HG02763 (cell line): ENCODE results near the gene MAP4K2.

Experiments used
- ATAC-seq: cut with Tn5 transposase; IDR thresholded peaks from one replicate; pipeline ENCODE4 v1.9.1; 2021; ENCODE audit warnings: mild to moderate bottlenecking, moderate library complexity; ENCODE audit not compliant: unreplicated experiment

Gene MAP4K2

DNA sequence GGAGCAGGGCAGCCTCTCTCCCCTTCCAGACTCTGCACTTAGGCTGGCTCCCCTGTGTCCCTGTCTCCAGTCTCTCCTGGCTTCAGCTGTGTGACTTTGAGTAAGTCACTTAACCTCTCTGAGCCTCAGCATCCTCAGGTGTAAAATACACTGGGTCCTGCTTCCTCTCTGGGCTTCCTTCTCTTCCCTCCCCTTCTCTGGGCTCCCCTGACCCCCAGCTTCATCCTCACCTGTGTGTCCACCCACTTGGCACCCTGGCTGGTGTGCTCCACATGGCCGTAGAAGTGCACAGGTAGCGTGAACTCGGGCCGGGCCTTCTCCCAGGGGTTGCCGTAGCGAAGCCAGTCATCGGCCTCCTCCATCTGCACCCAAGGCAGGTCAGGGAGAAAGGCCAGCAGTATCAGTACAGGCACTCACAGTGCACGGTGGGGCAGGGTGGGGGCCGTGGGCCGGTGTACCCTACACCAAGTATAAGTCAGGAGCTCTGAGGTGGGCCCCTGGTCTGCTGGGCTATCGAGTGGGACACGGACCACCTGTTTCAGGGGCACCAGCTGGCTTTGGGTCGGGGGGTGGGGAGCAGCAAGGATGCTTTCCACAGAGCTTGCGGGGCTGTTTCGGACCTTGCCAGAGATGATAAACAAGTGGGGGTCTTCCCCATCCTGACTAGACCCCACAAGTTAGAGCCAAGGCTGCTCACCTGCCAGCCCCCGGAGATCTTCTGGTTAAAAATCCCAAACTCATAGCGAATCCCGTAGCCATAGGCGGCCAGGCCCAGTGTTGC lies 45.3 kb downstream of the MAP4K2 start:
- ATAC-seq: no peak

DNA sequence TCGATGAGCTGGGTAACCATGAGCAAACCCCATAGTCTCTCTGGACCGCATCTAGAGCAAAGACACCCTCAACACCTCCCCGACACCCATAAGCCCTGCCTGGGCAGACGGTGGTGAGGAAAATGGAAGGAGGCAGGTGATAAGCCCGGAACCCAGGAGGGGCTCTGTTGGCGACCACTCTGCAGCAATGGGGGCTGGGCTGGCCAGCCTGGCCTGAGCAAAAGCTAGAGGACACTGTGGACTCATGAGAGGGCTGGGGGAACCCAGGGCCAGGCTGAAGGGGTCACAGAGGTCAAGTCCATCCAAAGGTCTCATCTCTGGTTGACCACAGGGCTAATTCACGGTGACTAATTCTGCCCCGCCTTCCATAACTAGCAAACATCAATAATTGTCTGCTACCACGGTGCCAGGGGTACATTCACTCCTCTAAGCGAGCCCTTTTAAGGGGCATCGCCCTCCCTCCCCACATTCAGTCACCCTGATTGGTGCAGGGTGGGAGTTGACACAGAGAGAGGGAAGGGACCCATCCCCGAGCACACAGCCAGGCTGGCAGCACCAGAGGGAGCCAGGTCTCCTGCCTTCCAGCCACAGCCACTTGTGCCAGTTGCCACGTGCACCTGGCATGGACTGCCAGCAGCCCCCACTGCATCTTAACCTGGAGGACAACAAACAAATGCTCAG lies 47.2 kb downstream of the MAP4K2 start:
- ATAC-seq: no peak

DNA sequence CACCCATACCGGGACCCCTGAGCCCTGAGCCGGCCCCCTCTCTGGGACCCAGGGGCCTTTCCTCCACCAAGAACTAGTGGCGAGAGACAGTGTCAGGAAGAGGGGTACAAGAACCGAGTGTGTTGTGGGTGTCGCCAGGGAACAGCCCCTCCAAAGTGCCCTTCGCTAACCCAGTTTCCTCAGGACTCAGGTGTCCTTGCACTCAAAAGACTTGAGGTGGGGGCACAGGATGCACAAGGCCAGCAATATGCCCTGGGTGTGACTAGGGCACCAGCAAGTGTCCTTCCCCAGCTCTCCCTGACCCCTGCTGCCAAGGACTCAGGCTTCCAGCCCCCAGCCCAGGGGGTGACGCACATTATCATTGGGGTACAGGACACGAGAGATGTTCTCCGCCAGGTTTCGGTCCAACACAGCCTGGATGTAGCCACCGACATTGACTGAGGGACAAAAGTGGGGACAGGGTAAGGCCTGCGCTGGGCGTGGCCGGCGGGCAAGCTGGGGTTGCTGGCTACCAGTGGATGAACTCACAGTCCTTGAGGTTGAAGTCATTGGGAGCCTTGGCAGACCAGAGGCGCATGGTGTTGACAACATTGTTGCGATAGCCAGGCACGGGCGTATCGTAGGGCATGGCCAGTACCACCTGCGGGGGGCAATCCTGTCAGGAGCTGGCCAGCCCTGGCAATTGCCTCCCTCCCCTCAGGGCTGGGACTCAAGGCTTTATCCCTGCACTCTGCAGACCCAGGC lies 47.9 kb downstream of the MAP4K2 start:
- ATAC-seq: no peak

DNA sequence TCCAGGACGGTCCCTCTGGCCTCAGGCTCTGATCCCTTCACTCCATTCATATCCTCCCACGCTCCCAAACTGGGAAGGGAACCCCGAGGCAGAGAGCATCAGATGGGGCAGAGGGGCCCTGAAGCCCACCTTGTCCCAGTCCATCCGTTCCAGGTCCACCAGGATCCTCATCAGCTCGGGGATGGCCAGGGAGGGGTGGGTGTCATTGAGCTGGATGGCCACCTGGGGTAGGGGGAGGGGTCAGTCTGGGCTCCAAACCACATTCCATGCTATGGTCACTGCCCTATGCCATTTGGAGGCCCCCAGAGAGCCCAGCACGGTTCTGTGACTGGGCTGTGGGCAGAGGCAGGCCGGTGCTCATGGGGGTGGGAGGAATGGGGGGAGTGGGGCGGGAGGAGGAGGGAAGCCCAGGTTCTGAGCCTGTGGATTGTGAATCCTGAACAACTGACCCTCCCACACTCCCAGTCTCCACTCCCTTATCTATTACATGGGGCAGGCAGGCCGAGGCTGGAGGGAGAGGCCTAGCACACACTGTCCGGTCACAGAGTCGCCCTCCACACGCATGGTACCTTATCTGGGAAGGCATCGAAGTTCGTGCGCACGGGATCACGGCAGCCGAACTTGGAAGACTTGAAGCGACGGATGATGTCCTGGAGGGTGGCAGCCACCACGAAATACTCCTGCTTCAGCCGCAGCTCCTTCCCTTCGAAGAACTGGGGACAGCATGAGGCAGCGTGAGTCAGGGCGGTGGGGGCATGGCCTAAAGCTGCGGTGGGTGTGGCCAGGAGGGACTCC lies 48.7 kb downstream of the MAP4K2 start:
- ATAC-seq: no peak

DNA sequence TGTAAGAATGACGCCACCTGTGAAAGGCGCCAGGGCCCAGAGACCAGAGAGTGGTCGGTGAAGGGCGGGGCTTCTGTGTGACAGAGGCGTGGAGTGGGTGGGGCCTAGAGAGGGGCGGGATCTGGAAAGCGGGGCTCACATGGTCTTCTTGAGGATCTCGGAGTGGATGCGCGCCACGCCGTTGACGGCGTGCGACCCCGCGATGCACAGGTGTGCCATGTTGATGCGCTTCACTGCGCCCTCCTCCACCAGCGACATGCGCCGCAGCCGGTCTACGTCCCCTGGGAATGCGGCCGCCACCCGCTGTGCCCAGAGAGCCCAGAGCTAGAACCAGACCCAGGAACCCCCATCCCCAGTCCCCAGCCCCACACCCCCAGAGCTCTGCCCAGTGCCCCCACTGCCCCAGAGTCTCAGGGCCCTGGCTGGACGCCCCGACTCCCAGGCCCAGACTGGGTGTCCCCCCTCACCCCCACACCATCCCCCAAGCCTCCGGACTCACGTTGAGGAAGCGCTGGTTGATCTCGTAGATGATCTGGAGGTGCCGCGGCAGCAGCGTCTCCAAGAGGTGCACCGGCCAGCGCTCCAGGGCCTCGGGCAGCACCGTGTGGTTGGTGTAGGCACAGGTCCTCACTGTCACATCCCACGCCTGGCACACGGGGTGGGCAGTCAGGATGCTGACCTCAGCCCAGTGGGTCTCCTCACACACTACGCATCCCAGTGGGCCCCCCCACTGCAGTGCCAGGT lies 49.5 kb downstream of the MAP4K2 start:
- ATAC-seq: no peak

DNA sequence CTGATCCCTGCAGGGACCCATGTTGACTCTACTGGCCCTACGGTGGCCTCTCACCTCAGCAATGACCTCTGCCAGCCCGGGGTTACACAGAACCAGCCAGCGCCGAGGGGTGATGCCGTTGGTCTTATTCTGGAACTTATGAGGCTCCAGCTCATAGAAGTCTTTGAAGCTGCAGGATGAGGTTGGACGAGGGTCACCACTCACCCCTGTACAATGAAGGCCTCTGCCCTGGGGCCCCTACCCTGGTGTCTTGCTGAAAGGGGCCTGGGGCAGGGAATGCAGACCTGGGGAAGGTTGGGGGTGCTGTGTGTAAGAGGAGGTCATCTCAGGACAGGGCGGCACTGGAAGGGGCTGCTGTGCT lies 50.0 kb downstream of the MAP4K2 start:
- ATAC-seq: no peak

DNA sequence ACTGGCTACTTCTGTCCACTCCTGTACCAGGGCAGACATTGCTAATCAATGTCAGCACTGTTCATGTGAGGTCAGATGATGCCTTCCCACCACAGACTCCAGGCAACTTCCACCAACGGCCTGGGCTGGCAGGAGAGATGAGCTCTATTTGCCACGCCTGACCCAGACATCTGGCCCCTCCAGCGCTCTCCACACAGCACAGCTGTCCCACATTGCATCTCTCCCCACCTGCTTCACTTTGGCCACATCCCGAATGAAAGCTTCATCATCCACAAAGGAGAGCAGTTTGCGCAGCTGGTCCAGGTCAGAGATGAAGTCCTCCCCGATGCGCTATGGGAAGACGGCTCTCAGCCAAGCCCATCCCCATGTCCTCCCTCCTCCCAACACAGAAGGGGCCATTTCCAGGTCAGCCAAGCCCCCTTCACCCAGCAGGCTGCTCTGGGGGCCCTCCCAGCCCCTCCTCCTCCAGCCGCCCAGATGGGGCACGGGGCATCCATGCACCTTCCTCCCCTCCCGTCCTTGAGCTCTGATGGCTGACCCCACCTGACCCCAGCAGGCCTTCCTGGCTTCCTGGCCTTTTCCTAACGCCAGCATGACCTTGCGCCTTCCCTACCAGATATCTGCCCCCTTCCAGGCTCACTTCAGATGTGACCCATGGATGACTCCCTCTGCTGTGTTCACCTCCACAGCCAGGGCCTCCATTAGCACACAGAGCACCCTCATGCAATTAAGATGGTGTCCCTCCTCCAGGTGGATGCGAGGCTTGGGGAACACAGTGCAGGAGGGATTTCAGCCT lies 50.6 kb downstream of the MAP4K2 start:
- ATAC-seq: no peak

DNA sequence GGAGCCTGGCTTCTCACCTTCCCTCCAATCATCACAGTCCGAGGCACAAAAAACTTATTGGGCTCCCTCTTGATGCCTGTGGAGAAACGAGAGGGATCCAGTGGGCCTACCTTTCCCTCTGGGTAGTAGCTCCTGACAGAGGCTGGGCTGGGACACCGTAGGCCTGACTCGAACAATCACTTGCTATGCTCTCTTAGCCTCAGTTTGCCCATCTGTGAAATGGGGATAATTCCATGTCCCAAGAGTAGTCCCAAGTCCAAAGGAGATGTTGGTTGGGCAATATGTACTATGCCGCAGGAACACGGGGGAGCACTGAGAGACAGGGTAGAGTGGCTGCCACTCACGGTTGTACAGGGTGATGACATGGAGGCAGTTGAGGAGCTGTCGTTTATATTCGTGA lies 51.4 kb downstream of the MAP4K2 start:
- no peak for ATAC-seq

DNA sequence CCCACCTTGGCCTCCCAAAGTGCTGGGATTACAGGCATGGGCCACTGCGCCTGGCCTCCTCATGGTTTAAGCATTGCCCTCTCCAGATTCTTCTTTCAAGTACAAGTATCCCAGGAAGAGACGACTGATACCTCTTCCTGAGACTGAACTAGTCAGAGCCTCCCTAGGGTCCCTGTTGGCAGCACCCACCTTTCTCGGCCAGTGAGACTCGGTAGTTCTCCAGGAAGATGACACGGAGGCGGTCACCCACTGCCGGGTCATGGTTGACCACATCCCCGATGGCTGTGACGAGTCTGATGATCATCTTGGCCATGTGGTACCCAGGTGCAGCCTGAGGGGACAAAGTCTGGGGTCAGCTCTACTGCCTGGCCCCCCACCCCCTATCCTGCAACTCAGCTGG lies 51.9 kb downstream of the MAP4K2 start:
- no peak for ATAC-seq

DNA sequence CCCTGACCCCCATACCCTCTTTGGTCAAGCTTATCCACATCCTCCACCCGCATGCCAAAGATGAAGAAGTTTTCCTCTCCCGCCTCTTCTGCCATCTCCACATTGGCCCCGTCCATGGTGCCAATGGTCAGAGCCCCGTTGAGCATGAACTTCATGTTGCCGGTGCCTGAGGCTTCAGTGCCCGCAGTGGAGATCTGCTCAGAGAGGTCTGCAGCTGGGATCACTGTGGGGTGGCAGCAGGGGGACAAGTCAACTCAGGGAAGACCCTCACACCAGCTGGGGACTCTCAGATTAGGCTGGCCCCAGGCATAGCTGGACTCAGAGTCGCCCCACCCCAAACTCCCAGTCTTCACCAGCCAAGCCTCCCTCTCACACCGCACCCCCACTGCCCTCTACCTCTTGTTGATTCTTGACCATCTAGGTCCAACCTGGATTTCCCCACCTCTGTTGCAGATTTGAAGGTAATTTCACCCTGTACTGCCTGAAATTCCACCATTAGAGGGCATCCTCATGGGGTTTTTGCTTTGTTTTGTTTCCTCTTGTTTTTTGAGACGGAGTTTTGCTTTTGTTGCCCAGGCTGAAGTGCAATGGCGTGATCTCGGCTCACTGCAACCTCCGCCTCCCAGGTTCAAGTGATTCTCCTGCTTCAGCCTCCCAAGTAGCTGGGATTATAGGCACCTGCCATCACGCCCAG lies 52.5 kb downstream of the MAP4K2 start:
- ATAC-seq: no peak

DNA sequence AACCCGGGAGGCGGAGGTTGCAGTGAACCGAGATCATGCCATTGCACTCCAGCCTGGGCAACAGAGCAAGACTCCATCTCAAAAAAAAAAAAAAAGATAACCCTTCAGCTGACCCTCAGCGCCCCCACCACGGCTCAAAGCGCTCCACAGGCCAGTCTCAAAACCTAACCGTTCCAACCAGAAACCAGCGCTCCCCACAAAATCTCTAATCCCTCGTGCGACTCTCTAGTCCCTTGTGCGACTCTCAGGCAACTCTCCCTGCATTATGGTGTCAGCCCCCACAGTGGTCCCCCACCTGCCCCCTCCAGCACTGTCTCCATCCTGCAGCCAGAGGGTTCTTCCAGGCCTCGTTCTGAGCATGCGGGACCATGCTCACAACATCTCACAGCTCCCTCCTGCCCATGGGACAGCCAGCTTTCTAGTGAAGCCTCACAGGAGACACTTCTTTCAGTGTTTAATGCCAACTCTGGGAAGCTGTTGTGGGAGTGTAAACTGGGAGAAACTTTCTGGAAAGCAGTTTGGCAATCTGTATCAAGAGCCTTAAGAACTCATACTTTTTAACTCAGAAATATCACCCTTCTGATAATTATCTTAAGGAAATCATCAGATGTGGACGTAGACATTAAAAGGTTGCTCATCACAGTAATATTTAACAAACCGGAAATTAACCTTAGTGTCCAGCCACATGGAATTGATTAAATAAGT lies 54.9 kb downstream of the MAP4K2 start:
- no peak for ATAC-seq

DNA sequence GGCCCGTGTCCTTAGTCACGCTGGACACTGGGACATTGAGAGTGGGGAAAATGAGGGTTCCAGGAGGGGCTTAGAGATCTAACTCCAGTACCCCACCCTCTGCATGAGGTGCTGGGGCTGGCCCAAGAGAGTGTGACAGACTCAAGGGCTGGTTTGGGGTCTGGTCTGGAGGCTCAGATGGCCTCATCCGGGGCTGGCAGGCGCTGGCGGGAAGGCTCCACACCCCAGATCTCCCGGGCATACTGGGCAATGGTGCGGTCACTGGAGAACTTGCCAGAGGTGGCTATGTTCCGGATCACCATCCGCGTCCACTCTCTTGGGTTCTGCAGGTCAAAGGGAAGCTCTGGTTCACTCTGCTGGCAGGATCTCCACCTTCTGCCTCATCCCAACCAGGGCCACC lies 56.5 kb downstream of the MAP4K2 start:
- ATAC-seq: no peak

DNA sequence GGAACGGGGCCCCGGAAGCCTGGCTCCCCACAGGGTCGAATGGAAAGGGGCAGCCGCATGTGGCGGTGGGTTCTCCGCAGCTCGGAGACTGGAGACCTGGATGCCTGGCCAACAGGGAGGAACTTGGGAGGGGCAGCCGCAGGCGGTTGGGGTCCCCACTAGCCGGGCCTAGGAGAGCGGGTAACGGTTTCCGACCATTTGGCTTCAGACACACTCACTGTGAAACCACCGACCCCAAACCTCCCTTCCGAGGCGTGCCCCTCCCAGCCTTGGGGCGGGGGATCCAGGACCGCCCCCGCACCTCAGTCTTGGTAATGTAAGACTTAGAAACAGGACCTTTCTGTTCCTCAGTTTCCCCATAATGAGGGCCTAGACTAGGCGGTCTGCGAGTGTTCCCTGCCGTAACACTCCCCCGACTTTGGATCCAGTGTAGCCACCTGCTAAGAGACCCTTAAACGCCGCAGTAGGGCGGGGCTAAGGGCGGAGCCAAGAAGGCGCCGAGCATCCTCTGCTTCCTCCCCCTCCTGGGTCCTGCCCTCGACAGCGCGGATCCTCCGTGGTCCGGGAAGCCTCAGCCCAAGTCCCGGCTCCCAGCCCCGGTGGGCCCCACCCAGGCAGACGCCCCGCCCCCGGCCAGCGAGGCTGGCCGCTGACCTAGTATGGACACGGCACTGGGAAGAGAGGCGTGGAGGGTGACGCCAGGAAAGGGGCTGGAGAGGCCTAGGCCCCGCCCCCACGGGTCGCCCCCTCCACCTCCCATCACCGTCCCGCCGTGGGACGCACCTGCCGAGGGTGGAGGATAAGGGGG lies 57.3 kb downstream of the MAP4K2 start:
- no peak for ATAC-seq

DNA sequence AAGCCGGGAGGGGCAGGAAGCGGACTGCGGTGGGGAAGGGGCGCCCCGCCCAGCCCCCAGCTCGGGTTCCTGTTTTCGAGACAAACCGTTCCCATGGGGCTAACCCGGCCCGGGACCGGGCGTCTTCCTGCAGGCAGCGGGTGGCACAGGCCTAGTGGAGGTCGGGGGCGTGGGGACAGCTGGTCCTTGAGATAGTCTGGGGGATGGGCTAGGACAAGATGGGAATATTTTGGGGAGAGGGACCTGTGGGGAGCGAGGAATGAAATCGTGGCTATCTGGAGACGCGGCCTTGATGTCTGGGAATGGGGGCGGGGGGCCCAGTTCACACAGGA lies 57.9 kb downstream of the MAP4K2 start:
- no peak for ATAC-seq

DNA sequence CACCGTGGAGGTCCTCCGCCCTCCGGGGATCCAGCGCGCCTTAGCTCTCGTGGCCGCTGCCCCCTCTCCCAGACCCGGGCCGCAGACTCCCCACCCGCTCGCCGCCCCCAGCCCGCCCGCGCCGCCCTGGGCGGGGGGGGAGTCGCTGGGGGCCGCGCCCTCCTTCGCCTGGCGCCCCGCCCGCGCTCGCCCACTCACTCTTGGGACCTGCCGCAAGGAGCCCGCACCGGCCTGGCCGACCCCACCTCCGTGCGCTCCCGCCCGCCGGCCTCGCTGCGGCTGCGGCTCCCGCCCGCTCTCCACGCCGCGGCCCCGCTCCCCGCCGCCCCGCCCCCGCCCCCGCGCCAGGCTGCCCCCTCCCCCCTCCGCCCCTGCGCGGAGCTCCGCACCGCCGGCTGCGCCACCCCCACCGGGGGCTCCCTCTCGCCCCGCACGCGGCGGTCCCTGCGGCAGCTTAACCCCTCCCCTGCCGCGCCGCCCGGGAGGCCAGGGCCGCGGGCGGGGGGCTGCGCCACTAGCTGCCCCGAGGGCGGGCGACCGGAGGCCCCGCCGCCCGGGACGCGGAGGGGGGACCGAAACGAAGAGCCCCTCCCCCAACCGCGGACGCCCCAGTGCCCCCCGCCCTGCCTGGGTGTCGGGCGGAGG lies 58.3 kb downstream of the MAP4K2 start:
- ATAC-seq: no peak

DNA sequence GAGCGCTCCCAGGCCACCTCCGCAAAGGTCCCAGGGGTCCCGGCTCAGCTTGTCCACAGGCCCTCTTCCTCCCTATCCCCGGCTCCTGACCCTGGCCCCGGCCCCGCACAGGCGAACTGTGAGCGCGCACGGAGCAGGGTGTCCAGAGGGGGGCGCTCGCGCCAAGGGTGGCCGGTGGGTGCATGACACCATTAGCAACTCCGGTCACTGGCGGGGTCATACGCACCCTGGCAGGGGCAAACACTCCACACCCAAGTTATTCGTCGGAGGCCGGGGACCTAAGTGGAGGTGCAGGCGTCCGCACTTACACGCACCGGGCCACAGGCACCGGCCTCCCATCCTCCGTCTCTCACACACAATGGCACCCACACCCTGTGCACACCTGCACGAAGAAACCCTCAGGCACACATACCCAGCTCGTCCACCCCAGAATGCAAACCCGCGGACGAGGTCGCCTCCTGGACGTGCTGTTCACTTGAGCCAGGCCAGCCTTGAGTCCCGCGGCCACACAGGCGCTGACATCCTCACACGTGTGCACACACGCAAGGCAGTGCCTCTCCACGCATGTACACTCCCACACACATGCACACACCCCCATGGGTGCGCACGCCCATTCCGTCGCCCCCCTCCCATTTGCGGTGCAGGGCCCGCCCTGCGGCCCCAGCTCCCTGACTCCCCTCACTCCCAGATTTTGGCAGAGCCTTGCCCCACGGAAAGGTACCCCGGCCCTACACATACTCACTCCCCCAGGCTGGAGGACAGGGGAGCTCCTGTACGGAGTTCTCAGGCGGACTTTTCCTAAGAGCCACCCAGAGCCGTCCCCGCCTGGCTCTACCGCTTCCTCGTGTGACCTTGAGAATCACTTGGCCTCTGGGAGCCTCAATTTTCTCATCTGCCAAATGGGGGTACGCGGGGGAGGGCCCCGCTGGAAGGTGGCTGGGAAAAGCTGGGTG lies 59.1 kb downstream of the MAP4K2 start, which contains the start of gene RASGRP2:
TSS of gene RASGRP2 (minus strand) at position 552 of the 953 bp plus-strand sequence. CDS start 1,276 bp downstream, outside the sequence.
- no peak for ATAC-seq
